IMR-90 (cell line): ENCODE measurements around the gene KLF9. TPM values are rescaled to one million over a fixed set of nuclear protein-coding genes. Genes with fewer than 3 reads are reported as not detected.
A peak's percentile ranks its signal among the peaks of the same experiment; 100 is the strongest.

Experiments
- ATAC-seq: fragments of 200-7000 bp; cut with Tn5 transposase; 2 replicates; pipeline ENCODE4 v1.9.1; 2020; ENCODE audit warnings: low read depth, mild to moderate bottlenecking, moderate library complexity
- BruUV-seq: library from RNA; stranded (reverse); fragments of 400-500 nt; replicated peaks from 2 replicates; lab custom pipeline; 2021; lab: Mats Ljungman, UMichigan
- CTCF ChIA-PET: fragments of 300-600 bp; formaldehyde crosslinking; extraction: SDS; loops from one replicate; lab custom pipeline; 2021; ENCODE audit warnings: antibody characterized with exemption; lab: Yijun Ruan, JAX
- POLR2A ChIA-PET: fragments of 300-600 bp; sonication (Branson Sonifier 250); formaldehyde crosslinking; loops from one replicate; lab custom pipeline; 2022; ENCODE audit warnings: antibody characterized with exemption; ENCODE audit not compliant: unreplicated experiment; lab: Charles Lee
- DNase-seq: peaks from one replicate; pipeline ENCODE4 v3.0.0; 2013
- H2AFZ ChIP-seq: replicated peaks from 2 replicates; pipeline ENCODE3; 2013; ENCODE audit warnings: low read length, mild to moderate bottlenecking; ENCODE audit not compliant: poor library complexity
- H2AK5ac ChIP-seq: 2 replicates; pipeline ENCODE4 v1.6.1; 2013; ENCODE audit warnings: low read depth, low read length, inconsistent platforms
- H2AK9ac ChIP-seq: replicated peaks from 2 replicates; pipeline ENCODE3; 2013; ENCODE audit warnings: mild to moderate bottlenecking, low read depth, low read length, moderate library complexity; ENCODE audit not compliant: poor library complexity
- H2BK120ac ChIP-seq: 2 replicates; pipeline ENCODE4 v1.6.1; 2013; ENCODE audit warnings: low read depth, low read length, inconsistent platforms
- H2BK15ac ChIP-seq: 3 replicates; pipeline ENCODE4 v1.6.1; 2013; ENCODE audit warnings: low read depth, low read length, inconsistent platforms
- H2BK20ac ChIP-seq: 2 replicates; pipeline ENCODE4 v1.6.1; 2013; ENCODE audit warnings: low read depth, mild to moderate bottlenecking, inconsistent platforms, low read length, moderate library complexity
- H2BK5ac ChIP-seq: 2 replicates; pipeline ENCODE4 v1.6.1; 2013; ENCODE audit warnings: mild to moderate bottlenecking, low read depth, low read length, inconsistent platforms; ENCODE audit not compliant: poor library complexity, severe bottlenecking
- H3K14ac ChIP-seq: replicated peaks from 2 replicates; pipeline ENCODE4 v1.6.1; 2013; ENCODE audit warnings: low read depth, low read length, inconsistent platforms
- H3K18ac ChIP-seq: 2 replicates; pipeline ENCODE4 v1.6.1; 2013; ENCODE audit warnings: low read depth, low read length, control low read depth
- H3K23ac ChIP-seq: 2 replicates; pipeline ENCODE4 v1.6.1; 2013; ENCODE audit warnings: low read depth, low read length, inconsistent platforms
- H3K27ac ChIP-seq: 2 replicates; pipeline ENCODE4 v1.5.1; 2013; ENCODE audit warnings: mild to moderate bottlenecking, control low read depth, low read length; ENCODE audit not compliant: insufficient read depth
- H3K27me3 ChIP-seq: 2 replicates; pipeline ENCODE4 v1.6.1; 2013; ENCODE audit warnings: low read length; ENCODE audit not compliant: control insufficient read depth, insufficient read depth
- H3K36me3 ChIP-seq: 2 replicates; pipeline ENCODE4 v1.6.1; 2013; ENCODE audit warnings: low read length, mixed read lengths; ENCODE audit not compliant: control insufficient read depth, insufficient read depth
- H3K4ac ChIP-seq: 2 replicates; pipeline ENCODE4 v1.6.1; 2013; ENCODE audit warnings: low read depth, low read length, inconsistent platforms
- H3K4me1 ChIP-seq: 2 replicates; pipeline ENCODE4 v1.6.1; 2013; ENCODE audit warnings: low read length, mixed read lengths; ENCODE audit not compliant: control insufficient read depth, insufficient read depth
- H3K4me2 ChIP-seq: 2 replicates; pipeline ENCODE4 v1.6.1; 2013; ENCODE audit warnings: low read depth, mild to moderate bottlenecking, control low read depth, low read length, moderate library complexity
- H3K4me3 ChIP-seq: 2 replicates; pipeline ENCODE4 v1.5.1; 2013; ENCODE audit warnings: low read depth, mild to moderate bottlenecking, control low read depth, low read length, moderate library complexity; ENCODE audit not compliant: insufficient read depth
- H3K56ac ChIP-seq: 2 replicates; pipeline ENCODE4 v1.6.1; 2013; ENCODE audit warnings: low read length, inconsistent platforms; ENCODE audit not compliant: insufficient read depth; ENCODE audit errors: extremely low read depth
- H3K79me1 ChIP-seq, 2 experiments: 2 replicates each; pipeline ENCODE4 v1.6.1; 2013; ENCODE audit warnings: low read length in 2 of 2, inconsistent platforms in 1 of 2, low read depth in 1 of 2
- H3K9ac ChIP-seq: 2 replicates; pipeline ENCODE4 v1.6.1; 2013; ENCODE audit warnings: low read depth, low read length, control low read depth
- H3K9me1 ChIP-seq: 2 replicates; pipeline ENCODE4 v1.6.1; 2013; ENCODE audit warnings: low read length, inconsistent platforms; ENCODE audit not compliant: insufficient read depth
- H3K9me3 ChIP-seq: 2 replicates; pipeline ENCODE4 v1.6.1; 2013; ENCODE audit warnings: low read length; ENCODE audit not compliant: control insufficient read depth, insufficient read depth
- H4K20me1 ChIP-seq: 2 replicates; pipeline ENCODE4 v1.6.1; 2013; ENCODE audit warnings: low read length, inconsistent platforms; ENCODE audit not compliant: insufficient read depth
- H4K5ac ChIP-seq: 2 replicates; pipeline ENCODE4 v1.6.1; 2013; ENCODE audit warnings: mild to moderate bottlenecking, low read depth, low read length, control low read depth
- H4K8ac ChIP-seq, 2 experiments: 2 replicates each; pipeline ENCODE4 v1.6.1; 2013; ENCODE audit warnings: low read depth in 2 of 2, low read length in 2 of 2, control low read depth in 1 of 2, inconsistent platforms in 1 of 2
- H4K91ac ChIP-seq: 2 replicates; pipeline ENCODE4 v1.6.1; 2013; ENCODE audit warnings: low read depth, low read length, inconsistent platforms; ENCODE audit not compliant: insufficient read depth
- BHLHE40 ChIP-seq: fragments of 150-350 bp; IDR thresholded peaks from 2 replicates; pipeline ENCODE4 v1.6.1; 2016; ENCODE audit warnings: mild to moderate bottlenecking, low read depth, low read length
- CEBPB ChIP-seq: IDR thresholded peaks from 2 replicates; pipeline ENCODE4 v1.6.1; 2012; ENCODE audit warnings: low read depth, low read length, improper control_type of control experiment
- CHD1 ChIP-seq: IDR thresholded peaks from 2 replicates; pipeline ENCODE4 v1.6.1; 2012; ENCODE audit warnings: low read depth, low read length, improper control_type of control experiment
- CTCF ChIP-seq: conservative IDR thresholded peaks from 2 replicates; pipeline ENCODE4 v1.5.1; 2012; ENCODE audit warnings: mild to moderate bottlenecking, low read depth, low read length, improper control_type of control experiment
- ELK1 ChIP-seq: fragments of 150-350 bp; IDR thresholded peaks from 2 replicates; pipeline ENCODE4 v1.6.1; 2016; ENCODE audit warnings: low read depth, mild to moderate bottlenecking, low read length, moderate library complexity, borderline replicate concordance
- FOS ChIP-seq: fragments of 150-350 bp; IDR thresholded peaks from 2 replicates; pipeline ENCODE4 v1.6.1; 2016; ENCODE audit warnings: low read depth, low read length
- MAZ ChIP-seq: IDR thresholded peaks from 2 replicates; pipeline ENCODE4 v1.6.1; 2012; ENCODE audit warnings: low read depth, mild to moderate bottlenecking, low read length, improper control_type of control experiment, moderate library complexity, borderline replicate concordance
- MXI1 ChIP-seq: IDR thresholded peaks from 2 replicates; pipeline ENCODE4 v1.6.1; 2012; ENCODE audit warnings: low read depth, mild to moderate bottlenecking, low read length, moderate library complexity, borderline replicate concordance
- RCOR1 ChIP-seq: IDR thresholded peaks from 2 replicates; pipeline ENCODE4 v1.6.1; 2012; ENCODE audit warnings: mild to moderate bottlenecking, low read length, improper control_type of control experiment; ENCODE audit not compliant: insufficient replicate concordance
- USF2 ChIP-seq: fragments of 150-350 bp; IDR thresholded peaks from 2 replicates; pipeline ENCODE4 v1.6.1; 2017; ENCODE audit warnings: mild to moderate bottlenecking, antibody characterized with exemption, low read length, low read depth
- WGBS, 2 experiments: methylation state at CpG; one replicate each; pipeline versions ENCODE4 v1.1.5 to v1.1.7; 2013; ENCODE audit warnings: missing lambda C conversion rate in 2 of 2; ENCODE audit not compliant: insufficient read length in 1 of 2; ENCODE audit errors: extremely low coverage in 2 of 2; 5-methylcytosine and 5-hydroxymethylcytosine counted together
- dilution Hi-C: fragments of 300-500 bp; cut with HindIII; formaldehyde crosslinking; loops from one replicate; pipeline ENCODE4 v1.14.3; 2018; ENCODE audit warnings: low sequenced_read_pairs; ENCODE audit not compliant: unreplicated experiment
- in situ Hi-C: fragments of 300-500 bp; cut with MboI; formaldehyde crosslinking; loops from 3 replicates; pipeline ENCODE4 v1.14.3; 2019; ENCODE audit warnings: low sequenced_read_pairs, inconsistent platforms, mixed read lengths
- intact Hi-C: fragments of 100-400 bp; cut with micrococcal nuclease; formaldehyde crosslinking; loops from 2 replicates; pipeline ENCODE4 v1.10.0; 2022
- polyA plus RNA-seq, 3 experiments: library from polyadenylated mRNA; depleted of rRNA; stranded (reverse); fragments of >200 nt; gene quantifications; 2 replicates each; pipeline ENCODE4 v1.2.3, GENCODE V29; 2012; ENCODE audit warnings: low replicate concordance in 1 of 3
- total RNA-seq: library from RNA; depleted of rRNA; stranded (reverse); fragments of >200 nt; gene quantifications from 2 replicates; pipeline ENCODE4 v1.2.3, GENCODE V29; 2012

Gene KLF9
- total and polyA plus RNA-seq, 2 of the 4 experiments (the other 2 are of a cell fraction): 4.1 to 7.5 TPM

GRCh38 chr9:70400107-70400892, 14.2 kb downstream of the KLF9 start:
- in situ Hi-C loops (no loop called here), dilution Hi-C loops (no loop called here), intact Hi-C loops (no loop called here)
- ATAC-seq: no peak
- Histone ChIP-seq H4K5ac (no peak overlapping the region), H3K27me3 (no peaks in the 10 kb centered on the region), H2BK5ac (no peak overlapping the region), H2BK15ac (no peak overlapping the region), H2AK5ac (no peak overlapping the region), H3K9me3 (no peaks in the 10 kb centered on the region), H3K18ac (no peak overlapping the region), H2AFZ (no peak overlapping the region), H3K4me3 (no peak overlapping the region), H2AK9ac (no peak overlapping the region), H3K9me1 (peaks cover 19% of the 10 kb centered on the region), H3K36me3 (no peaks in the 10 kb centered on the region; the same call in 1 of the 2 replicates), H2BK120ac (no peak overlapping the region), H3K9ac (no peak overlapping the region), H3K23ac (peak overlapping the region; percentile 24; the same call in 1 of the 2 replicates), H3K56ac (no peak overlapping the region), H3K79me1 (peaks cover 31 to 84% of the 10 kb centered on the region in 2 experiments), H4K8ac (no peak overlapping the region), H2BK20ac (no peak overlapping the region), H3K27ac (no peak overlapping the region), H3K4me2 (no peak overlapping the region), H4K91ac (no peak overlapping the region), H3K14ac (no peak overlapping the region), H3K4me1 (peaks cover 14% of the 10 kb centered on the region), H3K4ac (no peak overlapping the region), H4K20me1 (peaks cover 83% of the 10 kb centered on the region)
- DNase-seq: no peak
- BruUV-seq: no TSS peak
- CTCF ChIA-PET: no interaction called here
- TF ChIP-seq CTCF: no peak
- no peak for TF ChIP-seq BHLHE40
- TF ChIP-seq CHD1: no peak
- TF ChIP-seq CEBPB: no peak
- no peak for TF ChIP-seq ELK1
- TF ChIP-seq USF2: no peak
- no peak for TF ChIP-seq FOS
- TF ChIP-seq MXI1: no peak
- TF ChIP-seq RCOR1: no peak
- no peak for TF ChIP-seq MAZ
- POLR2A ChIA-PET: no interaction called here
- WGBS, 2 experiments: 100% methylated on average over 1 of the region's 5 CpGs; no CpG with 5 or more reads in 1 of the 2 experiments
